HG03520 (cell line): ENCODE measurements around the gene PTPRN2.

ENCODE experiments used
- ATAC-seq: cut with Tn5 transposase; IDR thresholded peaks from one replicate; pipeline ENCODE4 v1.9.1; 2021; ENCODE audit warnings: mild to moderate bottlenecking, moderate library complexity; ENCODE audit not compliant: unreplicated experiment

PTPRN2 gene

GRCh38 chr7:158449266-158449665 is 138.4 kb downstream of the PTPRN2 start:
- ATAC-seq, result no peak

DNA sequence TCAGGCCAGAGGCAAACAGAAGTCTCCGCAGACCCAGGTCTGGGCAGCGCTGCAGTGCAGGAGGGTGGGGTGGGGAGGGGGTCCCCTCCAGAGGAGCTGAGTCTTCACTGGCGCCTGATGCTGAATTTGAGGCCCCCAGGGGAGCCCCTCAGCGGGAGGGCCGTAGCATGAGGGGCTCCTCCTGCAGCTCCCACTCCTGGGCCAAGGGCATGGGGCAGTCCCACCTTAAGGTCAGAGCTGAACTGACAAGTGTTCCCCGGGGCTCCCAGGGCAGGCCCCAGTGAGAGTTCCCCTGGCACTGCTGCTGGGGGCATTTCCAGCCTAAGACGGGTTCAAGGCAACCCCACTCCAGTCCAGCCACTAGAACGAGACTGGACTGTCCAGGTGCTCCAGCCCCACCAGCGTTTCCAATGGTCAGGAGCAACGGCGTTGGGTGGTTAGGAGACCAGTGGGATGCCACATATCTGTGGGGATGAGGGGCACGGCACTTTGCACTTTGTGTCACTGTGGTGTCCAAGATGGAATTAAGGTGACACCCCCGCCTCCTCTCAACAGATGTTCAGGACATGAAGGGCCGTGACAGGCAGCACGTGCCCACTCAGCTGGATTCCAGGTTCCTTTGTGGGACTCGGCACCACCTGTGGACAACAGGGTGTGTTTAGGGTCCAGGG is 139.1 kb downstream of the PTPRN2 start:
- ATAC-seq, result no peak

DNA sequence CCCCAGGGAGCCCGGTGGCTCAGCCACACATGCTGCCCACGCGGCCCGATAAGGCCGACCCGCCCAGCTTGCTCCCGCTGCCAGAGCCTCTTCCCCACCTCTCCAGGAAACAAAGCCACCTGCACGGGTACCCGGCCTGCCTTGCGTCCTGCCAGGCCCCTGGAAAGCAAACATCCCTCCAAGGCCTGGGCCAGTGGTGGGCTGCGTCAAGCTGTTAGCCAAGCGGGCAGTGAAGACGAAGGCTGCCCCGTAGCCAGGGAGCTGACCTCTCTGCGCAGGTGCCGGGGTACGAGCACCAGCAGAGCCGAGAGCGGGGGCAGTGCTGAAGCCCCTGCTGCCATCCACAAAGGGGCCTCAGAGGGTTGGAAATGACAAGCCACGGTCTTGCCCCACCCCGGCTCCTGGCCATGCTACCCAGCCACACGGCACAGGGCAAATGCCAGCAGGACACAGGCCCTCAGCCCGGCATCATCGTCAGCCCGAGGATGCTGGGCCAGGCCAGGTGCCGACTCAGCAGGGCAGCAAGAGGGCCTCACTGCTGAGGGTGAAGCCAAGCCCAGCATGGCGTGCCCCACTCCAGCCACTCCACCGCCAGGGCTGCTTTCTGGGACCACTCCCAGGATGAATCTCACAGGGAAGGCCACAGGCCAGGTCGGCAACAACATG is 140.0 kb downstream of the PTPRN2 start:
- ATAC-seq, result no peak

- no peak for ATAC-seq
Observed at GRCh38 chr7:158447151-158447505, 140.5 kb downstream of the PTPRN2 start.

- ATAC-seq, result no peak
Observed at GRCh38 chr7:158446706-158447105, 140.9 kb downstream of the PTPRN2 start.

GRCh38 chr7:158446281-158446680 is 141.3 kb downstream of the PTPRN2 start:
- no peak for ATAC-seq

DNA sequence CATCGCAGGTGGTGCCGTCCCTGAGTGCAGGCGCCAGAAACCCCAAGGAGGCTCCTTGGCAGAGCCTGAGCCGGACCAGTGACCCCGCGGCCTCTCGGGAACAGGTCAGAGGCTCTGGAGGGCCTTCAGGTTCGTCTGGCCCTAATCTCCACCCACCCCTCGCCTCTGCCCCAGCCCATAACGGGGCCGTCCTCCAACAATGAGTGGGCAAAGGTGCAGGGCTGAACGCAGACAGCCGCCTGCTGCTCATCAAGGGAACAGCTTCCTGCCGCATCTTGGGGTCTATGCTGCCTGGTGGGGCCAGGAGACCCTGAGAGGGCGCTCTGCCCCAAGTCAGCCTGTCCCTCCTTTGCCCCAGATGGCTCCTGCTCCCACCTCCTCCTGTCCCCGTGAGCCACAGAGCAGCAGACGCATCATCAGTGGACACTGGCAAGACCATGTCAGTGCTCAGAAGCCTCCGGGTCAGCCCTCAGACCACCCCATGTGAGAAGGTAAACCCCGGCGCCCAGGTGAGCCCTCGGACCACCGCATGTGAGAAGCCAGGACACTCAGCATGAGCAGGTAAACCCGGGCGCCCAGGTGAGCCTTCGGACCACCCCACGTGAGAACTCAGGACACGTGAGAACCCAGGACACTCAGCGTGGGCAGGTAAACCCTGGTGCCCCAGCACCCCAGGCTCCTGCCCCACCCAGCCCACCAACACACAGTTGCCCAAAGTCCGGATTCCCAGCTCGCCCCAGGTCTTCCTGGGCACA is 142.0 kb downstream of the PTPRN2 start:
- ATAC-seq, result no peak

GRCh38 chr7:158444501-158445420 is 142.9 kb downstream of the PTPRN2 start:
- no peak for ATAC-seq

DNA sequence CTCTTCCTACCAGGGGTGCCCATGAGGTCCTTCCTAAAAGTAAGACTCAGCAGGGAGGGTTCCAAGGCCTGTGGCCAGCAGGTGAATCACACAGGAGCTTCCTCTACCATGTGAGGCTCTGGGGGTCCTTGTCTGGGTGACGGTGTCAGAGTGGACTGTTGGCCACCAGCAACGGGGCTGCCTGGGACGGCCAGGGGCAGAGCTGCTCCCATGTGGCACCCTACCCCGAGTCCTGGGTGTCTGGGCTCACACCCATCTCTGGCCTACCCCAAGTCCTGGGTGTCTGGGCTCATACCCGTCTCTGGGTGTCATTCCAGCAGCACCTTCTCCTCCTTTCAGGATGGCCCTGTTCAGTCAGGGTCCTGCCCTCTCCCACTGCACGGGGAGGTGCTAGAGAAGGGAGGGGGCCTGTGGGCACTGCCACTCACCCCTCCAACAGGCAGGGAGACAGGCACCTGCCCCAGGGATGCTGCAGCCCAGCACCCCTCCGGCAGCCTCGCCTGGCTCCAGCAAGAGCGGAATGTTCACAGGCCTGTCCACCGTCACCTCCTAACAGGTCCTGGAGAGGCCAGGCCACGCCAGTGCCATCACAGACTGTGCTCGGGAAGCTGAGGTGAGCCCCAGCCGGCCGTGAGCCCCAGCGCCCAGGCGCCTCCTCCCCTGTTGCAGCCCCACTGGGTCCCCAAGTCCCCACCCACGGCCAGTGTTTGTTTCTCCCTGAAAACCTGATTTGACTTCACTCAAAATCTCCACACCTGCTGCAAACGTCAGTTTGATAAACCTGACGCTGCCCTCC is 143.7 kb downstream of the PTPRN2 start:
- no peak for ATAC-seq

DNA sequence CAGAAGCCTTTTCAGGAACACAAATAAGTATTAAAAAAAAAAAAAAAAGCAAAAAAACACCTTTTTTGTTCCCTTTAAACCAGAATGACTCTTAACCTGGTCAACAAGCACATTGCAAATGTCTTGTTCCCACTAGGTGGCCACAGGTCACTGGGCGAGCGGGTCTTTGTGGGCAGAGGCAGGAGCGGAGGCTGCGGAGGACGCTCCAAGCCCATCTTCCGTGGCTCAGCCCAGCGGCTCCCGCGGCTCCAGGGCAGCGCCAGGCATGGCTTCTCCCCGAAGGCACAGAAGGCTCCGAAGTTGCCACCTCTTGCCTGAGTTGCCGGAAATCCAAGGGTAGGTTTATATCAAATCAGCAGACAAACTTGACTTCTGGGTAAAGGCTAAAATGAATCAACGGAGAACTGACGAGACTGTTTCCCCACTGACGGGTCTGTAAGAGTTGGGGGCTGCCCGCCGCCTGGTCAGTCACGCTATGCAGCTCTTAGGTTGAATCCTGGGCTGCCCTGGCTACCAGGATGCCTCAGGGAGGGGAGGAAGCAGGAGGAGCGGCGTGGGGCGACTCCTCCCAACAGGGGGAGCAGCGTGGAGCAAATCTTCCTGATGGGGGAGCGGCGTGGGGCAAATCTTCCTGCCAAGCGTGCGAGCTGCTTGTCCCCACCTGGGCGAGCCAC is 144.5 kb downstream of the PTPRN2 start:
- ATAC-seq, result no peak

GRCh38 chr7:158442260-158442659 is 145.4 kb downstream of the PTPRN2 start:
- ATAC-seq, result no peak

- ATAC-seq, result no peak
Observed at GRCh38 chr7:158439035-158439434, 148.6 kb downstream of the PTPRN2 start.

- no peak for ATAC-seq
Observed at GRCh38 chr7:158432369-158433341, 155.0 kb downstream of the PTPRN2 start.

GRCh38 chr7:158431941-158432347 is 155.7 kb downstream of the PTPRN2 start:
- no peak for ATAC-seq

GRCh38 chr7:158431055-158431940 is 156.3 kb downstream of the PTPRN2 start:
- no peak for ATAC-seq

DNA sequence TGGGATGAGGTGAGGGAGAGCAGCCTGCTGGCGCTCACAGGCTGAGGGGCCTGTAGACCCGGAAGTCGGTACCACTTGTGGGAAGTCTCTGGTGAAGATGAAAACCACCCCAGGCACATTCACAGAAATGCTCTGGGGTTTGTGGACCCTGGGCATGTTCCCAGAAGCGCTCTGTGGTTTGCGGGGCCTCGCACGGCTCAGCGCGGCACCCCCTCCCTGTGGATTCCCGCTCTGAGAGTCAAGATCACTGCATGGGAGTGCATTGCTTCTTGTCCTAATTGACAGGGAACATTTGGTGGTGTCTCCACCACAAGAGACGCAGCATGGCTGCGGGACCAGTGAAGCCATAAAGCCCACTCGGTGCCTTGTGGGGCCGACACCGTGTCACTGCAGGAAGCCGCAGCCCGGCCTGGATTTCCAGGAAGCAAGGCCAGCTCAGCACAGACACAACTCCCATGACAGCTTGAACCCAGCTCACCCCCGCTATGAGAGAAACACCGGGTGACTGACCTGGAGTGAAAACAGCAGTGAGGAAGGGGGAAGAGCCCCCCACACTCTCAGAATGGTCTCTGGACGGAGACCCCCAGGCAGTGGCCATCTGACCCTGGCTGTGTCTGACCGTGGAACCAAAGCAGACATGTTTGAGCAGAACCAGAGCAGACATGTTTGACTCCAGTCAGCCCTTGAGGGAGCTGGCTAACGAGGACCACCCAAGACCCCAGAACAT is 157.2 kb downstream of the PTPRN2 start:
- ATAC-seq, result no peak
